H1 (cell line): ENCODE data around the gene EDA. TPM values are rescaled to one million over a fixed set of nuclear protein-coding genes. Genes with fewer than 3 reads are reported as not detected.

ENCODE experiments used
- CHD7 ChIP-seq: fragments of 300-600 bp; sonication (generic); IDR thresholded peaks from 2 replicates; pipeline ENCODE4 v1.7.1; 2012; ENCODE audit warnings: low read length, moderate library complexity, mild to moderate bottlenecking, inconsistent platforms; ENCODE audit not compliant: insufficient replicate concordance
- PHF8 ChIP-seq: fragments of 200-600 bp; sonication (generic); conservative IDR thresholded peaks from 2 replicates; pipeline ENCODE4 v1.7.1; 2012; ENCODE audit warnings: low read depth, mild to moderate bottlenecking, inconsistent platforms, low read length, moderate library complexity
- SIX5 ChIP-seq: IDR thresholded peaks from 2 replicates; pipeline ENCODE4 v1.6.1; 2011; ENCODE audit warnings: mild to moderate bottlenecking, low read depth, low read length
- SP2 ChIP-seq: IDR thresholded peaks from 2 replicates; pipeline ENCODE4 v1.6.1; 2012; ENCODE audit warnings: mild to moderate bottlenecking, low read length, inconsistent platforms
- SP4 ChIP-seq: IDR thresholded peaks from 2 replicates; pipeline ENCODE4 v1.6.1; 2012; ENCODE audit warnings: low read length, inconsistent platforms
- ZNF274 ChIP-seq: IDR thresholded peaks from 2 replicates; pipeline ENCODE4 v1.7.0; 2012; ENCODE audit warnings: low read length, borderline replicate concordance; ENCODE audit errors: extremely low read depth
- polyA plus RNA-seq, 7 experiments: library from polyadenylated mRNA; depleted of rRNA in 3 of 7; stranded (reverse) in 5 of 7; unstranded in 2 of 7; fragments of >200 nt in 5 of 7; fragments of 200-250 nt in 2 of 7; gene quantifications; 1 replicate in 5 of 7; 2 replicates in 1 of 7; 4 replicates in 1 of 7; pipeline versions ENCODE4 v1.2.1 to v1.2.3, GENCODE V29; 2011 to 2013; ENCODE audit warnings: missing spikeins in 2 of 7, mixed read lengths in 2 of 7
- total RNA-seq: library from RNA; stranded (reverse); fragmentation: NEBNext Ultra II Directional; extraction: Animal tissue kit (Norgen Biotek cat#: 25700); gene quantifications from 2 replicates; pipeline ENCODE4 v1.2.1, GENCODE V29; 2021

The EDA gene
- total and polyA plus RNA-seq, 2 of the 8 experiments (the other 6 are each of a cell fraction or from before 2014, with no cell fraction given) = 7.5 to 10.5 TPM

GRCh38 chrX:70034646-70035045 is 418.7 kb downstream of the EDA start (continued):
- TF ChIP-seq CHD7 (no peak), SP4 (no peak), PHF8 (no peak), ZNF274 (no peak), SP2 (no peak), SIX5 (no peak)
- TF ChIP-seq, all 59 proteins: peak for 0
